ENCODE data around the gene PCGF1.

Gene PCGF1

DNA sequence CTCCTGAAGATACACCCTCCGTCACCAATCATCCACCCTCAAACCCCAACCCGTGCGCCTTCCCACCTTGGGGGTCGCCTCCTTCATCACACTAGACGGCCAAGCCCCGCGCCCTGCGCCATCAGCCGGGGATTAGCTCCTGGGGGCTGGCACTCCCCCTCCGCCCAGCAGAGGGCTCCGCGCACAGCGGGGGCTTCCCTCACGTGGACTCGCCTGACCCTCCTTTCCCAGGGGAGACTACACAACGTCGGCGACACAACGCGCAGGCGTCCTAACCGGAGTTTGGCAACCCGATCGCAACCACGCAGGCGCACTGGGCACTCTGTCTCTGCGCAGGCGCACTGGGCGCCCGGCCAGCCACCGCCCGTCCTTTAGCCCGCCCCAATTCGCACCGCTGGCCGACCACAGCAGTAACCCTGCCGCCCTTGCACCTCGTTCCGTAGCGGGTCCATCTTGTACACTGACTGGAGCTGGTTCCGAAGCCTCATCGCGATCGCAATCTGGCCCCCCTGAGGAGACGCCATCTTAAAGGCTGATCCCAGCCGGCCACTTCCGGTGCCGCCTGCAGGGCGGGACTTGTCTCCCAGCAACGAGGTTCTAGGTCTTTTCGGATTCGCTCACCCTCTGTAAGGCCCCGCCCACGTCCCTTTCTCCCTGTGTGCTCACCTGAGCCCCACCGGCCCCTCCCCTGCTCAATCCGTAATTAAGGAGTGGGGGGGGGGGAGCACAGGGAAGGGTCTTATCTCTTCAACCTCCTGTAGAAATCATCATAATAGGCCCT lies at the start of gene PCGF1:
TSS of gene PCGF1 (minus strand) at position 551 of the 781 bp plus-strand sequence. CDS start at position 524, 27 bp downstream.
- peak; percentile 98 for DNase-seq (ENCODE audit: low read depth)

DNA sequence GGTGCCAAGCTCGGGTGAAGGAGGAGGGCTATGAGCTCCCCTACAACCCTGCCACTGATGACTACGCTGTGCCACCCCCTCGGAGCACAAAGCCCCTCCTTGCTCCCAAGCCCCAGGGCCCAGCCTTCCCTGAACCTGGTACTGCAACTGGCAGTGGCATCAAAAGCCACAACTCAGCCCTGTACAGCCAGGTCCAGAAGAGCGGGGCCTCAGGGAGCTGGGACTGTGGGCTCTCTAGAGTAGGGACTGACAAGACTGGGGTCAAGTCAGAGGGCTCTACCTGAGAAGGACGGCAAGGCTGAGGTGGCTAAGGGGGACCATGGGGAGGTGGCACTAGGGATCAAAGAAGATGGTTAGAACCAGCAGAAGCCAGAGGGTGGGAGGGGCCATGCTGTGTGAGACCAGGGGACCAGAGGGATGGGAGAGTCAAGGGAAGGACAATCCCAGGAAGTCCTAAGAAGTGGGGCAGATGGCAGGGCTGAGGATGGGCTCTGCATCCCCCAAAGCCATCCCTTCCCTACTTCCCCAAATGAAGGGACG lies 49.4 kb upstream of the PCGF1 start:
- DNase-seq (ENCODE audit: low read depth) = no peak

DNA sequence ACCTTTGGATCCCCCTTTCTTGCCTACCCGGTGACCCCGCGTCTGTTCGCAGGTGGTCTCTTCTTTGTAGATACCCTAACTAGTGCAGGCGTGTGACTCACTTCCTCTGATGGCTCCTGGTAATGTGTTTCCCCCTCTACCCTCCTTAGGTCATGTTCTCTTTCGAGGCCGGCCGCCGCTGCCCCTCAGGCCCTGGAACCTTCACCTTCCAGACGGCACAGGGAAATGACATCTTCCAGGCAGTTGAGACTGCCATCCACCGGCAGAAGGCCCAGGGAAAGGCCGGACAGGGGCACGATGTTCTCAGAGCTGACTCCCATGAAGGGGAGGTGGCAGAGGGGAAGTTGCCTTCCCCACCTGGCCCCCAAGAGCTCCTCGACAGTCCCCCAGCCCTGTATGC lies 48.7 kb upstream of the PCGF1 start:
- no peak for DNase-seq (ENCODE audit: low read depth)

DNA sequence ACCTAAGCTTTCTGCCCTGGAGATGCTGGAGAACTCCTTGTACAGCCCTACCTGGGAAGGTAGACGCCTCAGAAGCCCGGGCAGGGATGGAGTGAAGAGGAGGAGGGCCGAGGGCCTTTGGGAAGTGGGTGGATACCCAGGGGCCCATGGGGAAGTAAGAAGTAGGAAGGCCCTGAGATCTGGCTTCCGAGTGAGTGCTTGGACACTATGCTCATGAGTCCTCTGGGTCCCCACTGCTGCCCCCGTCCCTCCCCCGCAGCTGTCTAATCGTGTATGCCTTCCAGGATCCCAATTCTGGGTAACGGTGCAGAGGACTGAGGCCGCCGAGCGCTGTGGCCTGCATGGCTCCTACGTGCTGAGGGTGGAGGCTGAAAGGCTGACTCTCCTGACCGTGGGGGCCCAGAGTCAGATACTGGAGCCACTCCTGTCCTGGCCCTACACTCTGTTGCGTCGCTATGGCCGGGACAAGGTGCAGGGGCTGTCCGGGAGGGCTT lies 48.2 kb upstream of the PCGF1 start:
- DNase-seq (ENCODE audit: low read depth) = no peak

DNA sequence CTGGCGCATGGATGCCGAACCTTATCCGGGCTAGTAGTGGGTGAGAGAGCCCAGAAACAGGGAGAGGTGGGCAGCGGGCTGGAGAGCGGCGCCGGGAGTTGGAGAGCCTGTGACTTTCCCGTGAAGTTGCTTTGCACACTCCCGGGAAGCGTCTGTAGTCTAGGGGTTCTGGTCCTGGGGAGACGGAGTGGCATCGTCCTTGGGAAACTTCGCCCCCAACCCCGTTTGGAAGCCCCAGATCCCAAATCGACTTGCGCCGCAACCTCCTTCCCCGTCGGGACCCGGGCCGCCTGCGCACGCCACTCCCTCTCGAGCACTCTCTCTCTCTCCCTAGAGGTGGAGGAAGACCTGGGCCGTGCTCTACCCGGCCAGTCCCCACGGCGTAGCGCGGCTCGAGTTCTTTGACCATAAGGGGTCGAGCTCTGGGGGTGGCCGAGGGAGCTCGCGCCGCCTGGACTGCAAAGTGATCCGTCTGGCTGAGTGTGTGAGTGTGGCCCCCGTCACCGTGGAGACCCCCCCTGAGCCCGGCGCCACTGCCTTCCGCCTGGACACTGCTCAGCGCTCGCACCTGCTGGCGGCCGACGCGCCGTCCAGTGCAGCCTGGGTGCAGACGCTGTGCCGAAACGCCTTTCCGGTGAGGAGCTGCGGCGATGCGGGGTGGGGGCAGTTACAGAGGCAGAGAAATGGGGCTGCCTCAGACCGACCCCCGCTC lies 47.5 kb upstream of the PCGF1 start:
- DNase-seq (ENCODE audit: low read depth) = no peak

DNA sequence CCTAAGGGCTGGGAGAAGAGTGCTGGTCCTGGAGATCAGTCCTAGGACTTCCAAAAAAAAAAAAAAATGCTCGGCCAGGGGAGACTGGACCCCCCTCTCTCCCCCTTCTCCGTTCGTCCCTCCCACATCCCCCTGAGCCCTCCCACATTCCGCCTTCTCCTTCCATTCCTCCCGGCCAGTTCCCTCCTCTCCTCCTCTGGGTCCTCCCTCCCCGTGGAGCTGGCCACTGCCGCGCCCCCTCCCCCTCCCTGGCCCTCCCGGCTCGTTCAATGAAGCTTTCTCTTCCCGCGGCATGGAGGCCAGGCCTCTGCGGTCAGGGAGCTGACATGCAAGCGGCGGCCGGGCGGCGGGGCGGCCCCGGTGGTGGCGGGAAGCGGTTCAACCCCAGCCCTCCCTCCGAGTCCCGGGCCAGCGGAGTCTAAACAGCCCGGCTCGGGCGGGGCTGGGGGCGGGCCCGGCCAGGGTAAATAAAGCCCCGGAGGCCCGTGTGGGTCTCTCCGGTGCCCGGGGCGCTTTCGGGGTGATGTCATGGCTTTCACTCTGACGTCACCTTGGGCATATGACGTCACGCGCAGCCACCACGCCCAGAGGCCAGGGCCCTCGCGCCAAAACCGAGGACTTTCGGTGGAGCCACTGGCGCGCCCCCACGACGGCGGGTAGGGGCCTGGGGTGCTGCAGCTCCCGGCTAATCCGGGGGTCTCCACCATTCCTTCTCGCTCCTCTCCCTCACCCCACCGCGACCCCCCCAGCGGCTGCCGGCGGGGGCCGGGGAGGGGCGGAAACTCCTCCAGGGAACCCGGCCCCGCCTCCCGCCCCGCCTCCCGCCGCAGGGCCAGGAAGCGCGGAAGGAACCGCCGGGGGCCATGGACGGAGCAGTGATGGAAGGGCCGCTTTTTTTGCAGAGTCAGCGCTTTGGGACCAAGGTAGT lies 46.7 kb upstream of the PCGF1 start, which contains the start of the genes DOK1 and LOXL3:
TSS of gene DOK1 (plus strand) at position 829 of the 928 bp plus-strand sequence. CDS start at position 864, 35 bp downstream.
TSS of gene LOXL3 (minus strand) at position 51 of the 928 bp plus-strand sequence. CDS start 1,308 bp downstream, outside the sequence.
- peak; percentile 77 for DNase-seq (ENCODE audit: low read depth)

DNA sequence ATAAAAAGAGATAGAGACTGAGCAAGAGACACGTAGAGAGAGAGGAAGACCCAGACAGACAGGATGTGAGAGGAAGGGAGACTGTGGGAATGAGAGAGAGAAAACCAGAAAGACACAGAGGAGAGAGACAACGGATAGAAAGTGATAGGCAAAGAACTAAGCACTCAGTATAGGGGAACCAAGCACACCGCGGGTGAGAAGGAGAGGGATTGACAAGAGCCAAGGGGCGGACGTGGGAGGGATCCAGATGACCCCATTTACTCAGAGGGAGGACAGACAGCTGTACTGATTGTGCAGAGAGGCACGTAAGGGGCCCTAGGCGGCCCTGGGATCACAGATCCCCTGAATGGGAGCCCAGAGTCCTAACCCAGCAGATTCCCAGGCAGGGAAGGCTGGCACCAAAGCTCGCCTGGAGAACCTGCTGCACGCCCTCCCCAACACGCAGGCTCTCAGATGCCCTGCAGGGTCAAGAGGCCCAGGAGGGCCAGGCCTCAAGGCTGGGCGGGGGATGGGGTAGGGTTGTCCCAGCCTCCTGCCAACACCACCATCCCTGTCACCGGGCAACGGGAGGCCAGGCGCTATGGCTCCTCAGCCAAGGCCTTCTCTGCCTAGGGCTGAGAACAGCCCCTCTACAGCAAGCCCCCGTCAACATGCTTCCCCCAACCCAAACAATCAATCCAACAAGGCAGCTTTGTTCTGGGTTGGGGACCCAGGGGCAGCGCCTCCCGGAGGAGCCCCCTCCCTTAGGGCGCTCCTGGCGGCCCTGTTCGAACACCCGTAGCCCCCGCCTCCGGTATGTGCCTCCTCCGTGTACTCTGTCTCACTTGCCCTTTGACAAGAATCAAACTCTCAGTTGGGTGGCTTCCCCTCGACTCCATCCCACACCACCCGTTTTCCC lies 45.7 kb upstream of the PCGF1 start:
- DNase-seq (ENCODE audit: low read depth) = no peak

DNA sequence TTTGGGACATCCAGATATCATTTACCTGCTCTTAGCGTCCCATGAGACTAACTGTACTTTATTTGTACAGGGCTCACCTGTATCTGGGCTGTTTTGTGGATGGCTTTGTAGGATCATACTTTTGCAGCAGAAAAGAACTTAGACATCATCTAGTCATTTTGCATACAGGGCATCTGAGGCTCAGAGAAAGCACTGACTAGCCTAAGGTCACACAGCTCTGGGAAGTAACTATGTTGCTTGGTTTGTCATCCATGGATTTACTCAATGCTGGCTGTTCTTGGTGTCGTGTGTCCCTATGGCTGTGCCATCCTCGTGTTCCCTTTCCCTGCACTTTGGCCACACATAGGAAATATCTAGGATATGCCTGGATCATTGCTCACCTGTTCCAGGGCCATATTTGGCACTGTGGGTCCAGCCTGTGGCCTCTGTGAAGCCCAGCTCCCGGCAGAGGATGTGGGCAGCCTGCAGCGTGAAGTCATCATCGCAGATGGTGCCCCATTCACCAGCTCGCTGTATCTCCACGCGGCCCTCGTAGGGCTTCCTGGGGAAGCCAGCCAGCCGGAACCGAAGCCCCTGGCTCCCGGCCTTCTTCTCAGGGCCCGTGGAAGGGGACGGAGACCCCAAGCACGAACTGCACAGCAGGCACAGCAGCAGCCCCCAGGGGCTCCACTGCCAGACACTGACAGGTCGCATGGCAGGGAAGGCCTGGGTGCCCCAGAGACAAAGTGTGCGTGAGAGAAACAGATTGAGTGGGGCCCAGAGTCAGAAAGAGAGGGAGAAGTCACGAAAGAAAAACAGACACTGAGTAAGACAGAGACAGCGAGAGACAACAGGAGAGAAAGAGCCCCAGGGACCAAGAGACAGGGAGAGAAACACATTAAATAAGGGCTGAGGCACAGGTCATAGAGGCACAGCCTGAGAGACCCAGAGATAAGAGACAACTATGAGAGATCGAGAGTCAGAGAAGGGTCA lies 44.7 kb upstream of the PCGF1 start:
- no peak for DNase-seq (ENCODE audit: low read depth)

DNA sequence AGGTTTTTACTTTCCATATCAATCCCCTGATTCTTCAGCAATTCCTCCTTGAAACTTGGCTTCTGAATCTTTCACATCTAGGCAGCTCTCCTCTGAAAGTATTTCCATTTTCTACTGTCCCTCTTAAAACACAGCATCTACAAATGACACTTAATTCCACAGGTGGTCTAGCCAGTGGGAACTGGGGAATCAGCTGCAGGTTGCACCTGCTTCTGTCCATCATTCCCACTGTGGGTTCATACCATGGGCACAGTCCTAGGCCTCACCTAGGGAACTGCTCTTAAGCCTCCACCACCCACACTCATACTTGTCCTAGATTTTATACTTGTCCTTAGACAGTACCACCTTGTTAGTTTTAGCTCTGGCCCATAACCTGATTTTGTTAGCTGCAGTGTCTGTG lies 44.0 kb upstream of the PCGF1 start:
- DNase-seq (ENCODE audit: low read depth) = no peak

DNA sequence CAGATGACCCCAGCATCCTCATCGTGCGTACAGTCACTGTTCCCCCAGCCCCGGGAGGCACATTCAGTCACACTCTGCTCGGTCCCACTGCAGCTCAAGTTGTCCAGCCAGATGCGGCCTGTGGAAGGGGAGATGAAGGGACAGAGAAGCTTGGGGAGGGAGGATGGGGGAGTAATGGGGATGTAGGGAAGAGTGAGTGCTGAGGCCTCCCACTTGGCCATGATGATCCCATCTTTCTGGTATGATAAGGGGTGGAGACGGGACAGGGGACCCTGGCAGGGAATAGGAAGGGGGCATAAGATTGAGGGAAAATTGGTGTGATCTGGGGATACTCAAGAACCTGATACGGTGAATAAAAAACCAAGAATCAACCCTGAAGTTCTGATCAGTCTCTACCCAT lies 42.7 kb upstream of the PCGF1 start:
- DNase-seq (ENCODE audit: low read depth) = no peak

DNA sequence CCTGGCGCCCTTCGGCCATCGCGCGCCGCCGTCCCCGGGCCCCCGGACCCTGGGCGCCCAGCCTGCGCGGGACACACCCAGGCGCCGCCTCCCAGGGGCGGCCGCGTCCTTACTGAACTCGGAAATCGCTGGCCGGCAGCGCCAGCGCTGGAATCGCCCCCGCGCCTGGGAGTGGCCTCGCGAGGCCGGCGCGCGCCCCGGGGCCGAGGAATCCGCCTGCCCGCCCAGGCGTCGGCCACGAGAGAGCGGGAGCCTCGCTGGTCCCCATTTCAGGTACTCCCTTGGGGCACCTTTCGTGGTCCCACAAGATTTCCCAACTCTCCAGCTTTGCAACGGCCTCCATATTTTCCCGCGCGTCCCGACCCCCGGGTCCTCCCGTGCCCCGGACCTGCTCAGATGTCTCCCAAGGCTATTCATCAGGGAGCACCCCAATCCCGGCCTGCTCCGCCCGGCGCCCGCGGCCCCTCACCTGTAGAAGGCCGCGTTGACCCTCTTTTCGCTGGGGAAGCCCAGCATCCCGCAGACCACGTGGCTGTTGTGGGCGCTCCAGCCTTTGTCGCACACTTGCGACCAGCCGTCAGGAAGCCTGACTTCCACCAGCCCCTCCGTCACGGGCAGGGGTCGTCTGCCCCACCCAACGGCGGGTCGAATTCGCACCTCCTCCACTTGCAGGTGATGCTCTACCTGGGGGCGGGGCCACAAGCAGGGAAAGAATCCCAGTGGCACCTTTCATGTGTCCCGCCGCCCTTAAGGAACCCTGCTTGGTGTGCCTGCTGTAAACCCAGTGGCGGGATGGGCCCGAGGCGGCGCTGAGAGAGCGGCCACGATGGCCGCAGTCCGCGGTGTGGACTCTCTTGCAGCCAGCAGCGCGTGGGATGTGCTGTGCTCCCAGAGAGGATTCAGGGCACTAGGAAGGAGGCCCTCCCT lies 41.7 kb upstream of the PCGF1 start:
- no peak for DNase-seq (ENCODE audit: low read depth)

DNA sequence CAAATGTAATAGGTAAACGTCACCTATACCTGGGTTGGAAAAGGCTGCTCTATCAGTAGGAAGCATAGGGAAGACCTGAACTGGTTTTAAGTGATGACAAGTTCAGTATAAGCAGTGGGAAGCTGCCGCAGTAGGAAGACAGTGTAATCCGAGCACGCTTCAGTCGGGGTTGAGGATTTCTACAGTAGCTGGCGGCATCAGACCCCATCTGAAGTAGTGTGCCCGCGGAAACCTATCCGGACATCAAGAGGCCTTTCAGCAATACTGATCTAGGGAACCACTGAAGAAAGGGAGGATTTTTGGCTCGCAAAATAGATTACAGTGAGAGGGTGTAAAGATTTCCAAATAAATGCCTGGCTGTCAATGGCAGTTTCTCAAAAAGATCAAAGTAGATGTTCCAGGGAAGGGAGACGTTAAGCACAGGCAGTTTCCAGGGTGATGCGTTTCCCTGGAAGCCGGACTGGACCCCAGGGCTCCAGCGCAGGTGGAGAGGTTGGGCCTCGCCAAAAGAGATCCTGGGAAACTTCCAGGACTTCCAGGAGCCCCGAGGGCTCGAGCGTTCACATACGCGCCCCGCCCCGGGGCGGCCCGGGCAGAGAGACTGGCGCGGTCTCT lies 40.9 kb upstream of the PCGF1 start:
- no peak for DNase-seq (ENCODE audit: low read depth)

DNA sequence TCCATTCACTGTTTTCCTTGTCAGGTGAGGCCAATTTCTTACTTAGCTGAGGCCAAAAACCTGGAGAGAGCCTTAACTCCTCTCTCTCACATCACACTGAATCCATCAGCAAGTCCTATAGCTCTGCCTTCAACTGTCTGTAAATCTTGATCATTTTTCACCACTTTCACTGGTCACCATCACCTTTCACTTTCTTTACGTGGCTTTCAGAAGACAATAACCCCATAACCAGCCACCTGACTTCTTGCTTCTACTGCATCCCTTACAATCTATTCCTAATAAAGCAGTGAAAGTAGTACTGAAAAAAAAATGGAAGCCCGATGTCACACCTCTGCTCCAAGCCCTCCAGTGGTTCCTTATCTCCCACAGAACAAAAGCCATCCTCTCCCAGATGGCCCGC lies 38.5 kb upstream of the PCGF1 start:
- no peak for DNase-seq (ENCODE audit: low read depth)

DNA sequence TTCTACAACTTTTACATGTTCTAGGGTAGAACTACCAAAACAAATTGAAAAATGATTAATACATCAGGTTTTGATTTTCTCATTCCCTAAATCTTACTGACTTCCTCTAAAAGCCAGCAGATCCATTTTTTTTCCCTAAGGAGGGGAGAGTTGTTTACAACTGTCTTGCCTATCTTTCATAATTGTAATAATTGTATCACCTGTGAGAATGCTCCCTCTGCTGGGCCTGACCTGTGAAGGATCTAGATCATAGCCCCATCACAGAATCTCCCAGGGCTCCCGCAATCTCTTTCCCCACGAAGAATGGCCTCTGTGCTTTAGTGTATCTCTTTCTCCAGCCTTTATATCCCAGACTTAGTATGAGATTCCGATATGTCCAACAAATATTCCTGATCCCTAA lies 37.1 kb upstream of the PCGF1 start:
- no peak for DNase-seq (ENCODE audit: low read depth)

DNA sequence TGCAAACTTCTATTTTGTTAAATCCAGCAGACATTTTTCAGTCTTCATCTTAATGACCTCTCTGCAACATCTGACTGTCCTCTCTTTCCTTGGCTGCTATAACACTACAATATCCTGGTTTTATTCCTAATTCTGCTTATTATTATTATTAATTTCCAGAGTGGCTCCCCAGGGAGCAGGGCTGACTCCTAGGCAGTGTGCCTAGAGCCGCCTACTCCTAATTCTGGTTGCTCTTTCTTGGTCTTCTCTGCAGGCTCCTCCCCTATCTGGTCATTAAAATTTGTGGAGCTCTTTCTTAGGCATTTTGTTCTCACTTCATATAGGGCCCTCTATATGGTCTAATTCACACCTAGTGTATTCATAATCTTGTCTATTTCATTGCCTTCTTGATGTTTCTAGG lies 35.5 kb upstream of the PCGF1 start:
- DNase-seq (ENCODE audit: low read depth) = no peak

DNA sequence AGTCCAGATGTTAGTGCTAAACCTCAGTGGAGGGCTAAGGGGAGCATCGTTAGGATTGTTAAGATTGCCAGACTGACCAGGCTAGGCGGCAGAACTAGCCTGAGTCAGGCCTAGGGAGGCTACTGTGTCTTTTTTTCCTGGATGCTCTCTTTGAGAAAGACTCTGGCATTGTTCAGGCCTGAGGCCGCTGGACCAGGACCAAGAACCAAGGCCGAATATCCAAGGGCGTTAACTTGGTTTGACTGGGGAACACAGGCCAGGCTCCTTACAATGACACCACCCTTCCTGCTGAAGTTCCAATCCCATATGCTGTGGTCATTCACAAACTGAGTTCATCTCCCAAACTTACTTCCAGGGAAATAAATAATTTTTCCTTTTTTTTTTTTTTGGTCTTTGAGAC lies 32.8 kb upstream of the PCGF1 start:
- DNase-seq (ENCODE audit: low read depth) = no peak

DNA sequence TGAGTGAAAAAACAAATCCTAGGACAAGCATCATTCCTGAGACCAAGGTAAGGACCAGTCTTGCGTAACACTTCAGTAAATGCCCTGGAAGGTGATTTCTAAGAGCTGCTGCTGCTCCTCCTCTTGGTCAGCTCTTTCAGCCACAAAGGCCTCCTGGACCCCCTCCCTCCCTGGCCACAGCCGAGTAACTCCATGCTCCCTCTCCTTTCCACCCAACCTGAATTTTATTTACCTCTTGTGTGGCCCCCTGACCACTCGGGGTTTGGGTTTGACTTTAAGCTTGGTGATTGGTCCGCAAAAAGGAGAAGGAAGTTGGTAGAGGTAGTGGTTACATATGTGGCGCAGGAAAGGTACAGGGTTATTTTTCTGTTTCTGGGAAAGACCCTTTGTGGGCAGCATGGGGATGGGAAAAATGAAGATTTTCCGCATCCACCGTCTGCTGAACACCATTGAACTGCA lies 31.4 kb upstream of the PCGF1 start:
- DNase-seq (ENCODE audit: low read depth) = no peak

DNA sequence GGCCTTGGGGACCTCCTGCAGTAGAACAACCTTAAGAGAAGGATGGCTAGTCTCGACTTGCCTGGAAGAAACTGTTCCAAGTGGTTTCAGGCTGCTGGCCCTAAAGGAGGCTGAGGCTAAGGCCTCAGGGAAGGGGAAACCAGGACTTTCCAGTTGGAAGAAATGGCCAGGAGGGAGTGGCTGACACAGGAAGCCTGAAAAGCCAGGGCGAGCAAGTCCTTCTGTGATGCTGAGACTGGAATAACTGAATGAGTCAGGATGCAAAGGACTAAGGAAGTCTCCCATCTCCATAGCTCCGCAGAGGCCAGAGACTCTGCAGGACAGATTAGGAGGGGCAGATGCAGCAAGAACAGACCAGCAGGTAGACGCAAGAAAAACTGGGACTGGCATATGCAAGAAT lies 29.6 kb upstream of the PCGF1 start:
- no peak for DNase-seq (ENCODE audit: low read depth)

All from fibroblast of the conjunctiva (primary cell).